Ishikawa (cell line): ENCODE measurements around the gene YY1.

Source experiments
- CEBPB ChIP-seq: IDR thresholded peaks from 2 replicates; pipeline ENCODE4 v1.6.1; 2012
- CREB1 ChIP-seq: IDR thresholded peaks from 2 replicates; pipeline ENCODE4 v1.6.1; 2012; ENCODE audit warnings: low read depth
- EGR1 ChIP-seq: IDR thresholded peaks from 2 replicates; pipeline ENCODE4 v1.6.1; 2012
- EP300 ChIP-seq: IDR thresholded peaks from 2 replicates; pipeline ENCODE4 v1.6.1; 2012; ENCODE audit warnings: borderline replicate concordance
- FOXM1 ChIP-seq: IDR thresholded peaks from 2 replicates; pipeline ENCODE4 v1.6.1; 2012; ENCODE audit warnings: low read depth, borderline replicate concordance
- NFIC ChIP-seq: IDR thresholded peaks from 2 replicates; pipeline ENCODE4 v1.6.1; 2012
- RAD21 ChIP-seq: IDR thresholded peaks from 2 replicates; pipeline ENCODE4 v1.6.1; 2012; ENCODE audit warnings: low read depth
- TAF1 ChIP-seq: IDR thresholded peaks from 2 replicates; pipeline ENCODE4 v1.6.1; 2012; ENCODE audit warnings: low read depth, mild to moderate bottlenecking
- TCF12 ChIP-seq: IDR thresholded peaks from 2 replicates; pipeline ENCODE4 v1.6.1; 2012; ENCODE audit warnings: low read depth
- TEAD4 ChIP-seq: IDR thresholded peaks from 2 replicates; pipeline ENCODE4 v1.6.1; 2012
- YY1 ChIP-seq: IDR thresholded peaks from 2 replicates; pipeline ENCODE4 v1.6.1; 2012; ENCODE audit warnings: low read depth
- ZBTB7A ChIP-seq: IDR thresholded peaks from 2 replicates; pipeline ENCODE4 v1.6.1; 2012; ENCODE audit warnings: low read depth
- TF ChIP-seq, protein P1 (sequence below): IDR thresholded peaks from 2 replicates; pipeline ENCODE4 v1.6.1; 2012
- TF ChIP-seq, protein P2 (sequence below): IDR thresholded peaks from 2 replicates; pipeline ENCODE4 v1.6.1; 2012
- TF ChIP-seq, protein P3 (sequence below): IDR thresholded peaks from 2 replicates; pipeline ENCODE4 v1.6.1; 2012; ENCODE audit warnings: low read depth, mild to moderate bottlenecking

Gene YY1

DNA sequence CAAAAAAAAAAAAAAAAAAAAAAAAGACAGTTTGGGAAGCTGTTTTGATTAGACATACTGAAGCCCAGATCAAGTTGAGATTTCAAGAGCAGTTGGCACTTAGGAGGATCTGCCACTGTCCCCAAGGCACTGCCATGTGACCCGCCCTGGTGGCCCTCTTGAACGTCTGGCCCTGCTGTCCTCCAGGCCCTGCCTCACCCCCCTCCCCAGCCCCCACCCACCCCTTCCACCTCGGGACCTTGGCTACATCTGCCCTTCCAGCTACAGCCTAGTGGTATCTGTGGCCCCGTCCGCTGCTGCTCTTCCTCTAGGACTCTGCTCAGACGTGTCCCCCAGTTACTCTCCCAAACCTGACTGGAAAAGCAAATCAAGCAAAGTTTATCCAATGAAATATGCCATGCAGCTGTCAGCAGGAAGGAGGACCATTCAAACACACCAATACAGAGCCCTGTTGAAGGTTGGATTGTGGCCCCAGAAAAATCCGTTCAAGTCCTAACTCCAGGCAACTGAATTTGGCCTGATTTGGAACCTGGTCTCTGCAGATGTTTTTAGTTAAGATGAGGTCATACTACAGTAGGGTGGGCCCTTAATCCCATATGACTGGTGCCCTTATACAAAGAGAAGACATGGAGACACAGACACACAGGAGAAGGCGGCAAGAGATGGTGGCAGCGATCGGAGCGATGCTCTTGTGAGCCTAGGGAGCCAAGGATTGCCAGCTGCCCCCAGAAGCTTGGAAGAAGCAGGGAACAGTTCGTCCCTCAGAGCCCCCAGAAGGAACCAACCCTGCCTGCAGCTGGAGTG is 49.6 kb downstream of the YY1 start:
- TF ChIP-seq CEBPB = no peak

DNA sequence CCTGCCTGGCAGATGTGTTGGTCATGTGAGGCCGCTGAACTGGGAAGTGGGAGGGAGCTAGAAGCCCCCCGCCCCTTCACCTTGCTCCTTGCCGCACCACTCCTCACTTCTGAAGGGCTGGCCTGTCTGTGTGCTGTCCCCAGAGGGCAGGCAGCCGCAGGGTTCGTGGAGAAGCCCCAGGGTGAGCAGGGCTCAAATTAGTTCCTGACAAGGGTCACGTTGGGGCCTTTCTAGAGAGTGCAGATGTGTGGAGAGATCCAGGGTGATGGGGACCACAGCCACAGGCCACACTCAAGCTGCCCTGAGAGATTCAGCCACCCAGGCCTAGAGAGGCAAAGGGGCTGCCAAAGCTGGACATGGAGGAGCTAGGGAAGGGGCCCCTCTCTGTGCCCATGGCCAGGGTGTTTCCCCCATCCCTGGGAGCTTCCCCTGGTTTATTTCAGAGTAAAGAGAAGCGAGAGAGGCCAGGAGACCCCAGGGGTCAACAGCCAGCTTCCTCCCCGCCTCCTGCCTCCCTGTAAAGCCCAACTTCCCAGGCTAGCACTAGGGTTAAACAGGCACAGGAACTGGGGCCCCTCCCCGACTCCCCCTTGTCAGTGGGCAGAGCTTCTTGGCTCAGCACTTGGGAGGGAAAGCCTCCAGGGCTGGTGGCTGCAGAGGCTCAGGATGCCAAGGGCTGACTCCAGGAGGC is 51.1 kb downstream of the YY1 start:
- TF ChIP-seq RAD21 (no peak), FOXM1 (no peak), TCF12 (no peak), TEAD4 (no peak), CEBPB (no peak), ZBTB7A (no peak), EP300 (no peak), TAF1 (no peak), NFIC (no peak), CREB1 (no peak), EGR1 (no peak)
- TF ChIP-seq, protein P1, sequence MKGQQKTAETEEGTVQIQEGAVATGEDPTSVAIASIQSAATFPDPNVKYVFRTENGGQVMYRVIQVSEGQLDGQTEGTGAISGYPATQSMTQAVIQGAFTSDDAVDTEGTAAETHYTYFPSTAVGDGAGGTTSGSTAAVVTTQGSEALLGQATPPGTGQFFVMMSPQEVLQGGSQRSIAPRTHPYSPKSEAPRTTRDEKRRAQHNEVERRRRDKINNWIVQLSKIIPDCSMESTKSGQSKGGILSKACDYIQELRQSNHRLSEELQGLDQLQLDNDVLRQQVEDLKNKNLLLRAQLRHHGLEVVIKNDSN = no peak
- TF ChIP-seq, protein P2, sequence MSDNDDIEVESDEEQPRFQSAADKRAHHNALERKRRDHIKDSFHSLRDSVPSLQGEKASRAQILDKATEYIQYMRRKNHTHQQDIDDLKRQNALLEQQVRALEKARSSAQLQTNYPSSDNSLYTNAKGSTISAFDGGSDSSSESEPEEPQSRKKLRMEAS = no peak

DNA sequence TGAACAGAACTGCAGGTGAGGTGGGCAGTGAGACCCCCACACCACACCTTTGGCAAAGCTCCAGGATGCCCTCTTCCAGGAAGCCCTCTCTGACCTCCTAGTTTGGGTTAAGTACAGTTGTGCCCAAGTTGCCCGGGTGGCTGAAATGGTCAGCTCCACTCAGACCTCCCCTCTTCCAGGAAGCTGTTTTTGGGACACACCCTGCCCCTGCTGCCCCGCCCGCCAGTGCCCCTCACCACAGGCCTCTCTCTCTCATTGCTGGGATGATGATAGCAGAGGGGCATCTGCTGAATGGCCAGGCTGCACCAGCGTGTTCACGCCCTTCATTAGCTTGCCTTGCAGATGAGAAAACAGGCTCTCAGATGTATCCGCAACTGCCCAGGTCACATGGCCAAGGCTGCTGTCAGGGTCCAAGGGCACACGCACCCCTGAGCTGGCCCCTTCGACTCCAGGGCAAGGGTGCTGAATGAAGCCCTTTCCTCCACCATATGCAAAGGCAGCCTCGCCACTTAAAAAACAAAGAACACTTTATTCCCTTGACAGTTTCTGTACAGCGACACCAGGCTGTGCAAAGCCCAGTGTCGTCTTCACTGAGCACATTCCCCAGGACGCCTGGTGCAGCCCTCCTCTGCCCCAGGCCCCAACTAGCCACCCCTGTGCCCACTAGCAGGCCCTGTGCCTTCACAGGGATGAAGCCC is 51.8 kb downstream of the YY1 start:
- TF ChIP-seq EP300 (no peak), CEBPB (no peak), TCF12 (no peak), YY1 (no peak), TAF1 (no peak), CREB1 (no peak), ZBTB7A (no peak), NFIC (no peak), FOXM1 (no peak), RAD21 (no peak)
- TF ChIP-seq, protein P2 = no peak
- TF ChIP-seq, protein P1 = no peak

DNA sequence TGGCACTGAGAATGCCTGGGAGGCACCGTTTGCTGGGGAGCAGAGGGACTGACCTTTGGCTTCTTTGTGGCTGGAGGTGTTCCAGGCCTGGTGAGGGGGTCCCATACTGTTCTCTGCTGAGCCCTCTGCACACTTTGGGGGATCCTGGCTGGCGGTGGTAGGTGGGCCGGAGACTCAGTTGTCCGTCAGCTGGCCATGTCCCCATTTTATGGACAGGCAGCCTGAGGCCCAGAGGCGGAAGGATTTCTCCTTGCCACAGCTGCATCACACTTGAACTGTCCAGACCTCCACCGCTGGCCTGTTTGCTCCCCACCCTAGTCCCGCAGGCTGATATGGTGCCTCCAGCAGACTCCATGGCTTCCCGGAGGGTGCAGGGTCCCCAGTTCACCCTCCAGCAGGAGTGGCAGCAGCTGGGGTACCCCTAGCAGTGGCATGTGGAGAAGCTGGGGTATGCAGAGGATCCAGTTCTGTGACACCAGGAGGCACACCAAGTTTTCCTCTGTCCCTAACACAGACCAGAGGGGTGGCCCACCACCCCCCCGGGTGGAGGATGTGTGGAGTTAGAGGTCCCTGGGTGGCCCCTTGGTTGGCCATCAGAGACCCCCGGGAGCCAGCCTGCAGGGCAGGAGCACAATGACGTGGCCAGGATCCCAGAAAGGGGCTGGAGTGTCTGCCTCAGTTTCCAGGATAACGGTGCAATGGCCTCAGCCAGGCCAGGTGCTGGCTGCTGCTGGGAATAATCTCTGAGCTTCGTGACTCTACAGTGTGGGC is 52.5 kb downstream of the YY1 start:
- TF ChIP-seq RAD21 (no peak), TAF1 (no peak)
- TF ChIP-seq, protein P1 = no peak

DNA sequence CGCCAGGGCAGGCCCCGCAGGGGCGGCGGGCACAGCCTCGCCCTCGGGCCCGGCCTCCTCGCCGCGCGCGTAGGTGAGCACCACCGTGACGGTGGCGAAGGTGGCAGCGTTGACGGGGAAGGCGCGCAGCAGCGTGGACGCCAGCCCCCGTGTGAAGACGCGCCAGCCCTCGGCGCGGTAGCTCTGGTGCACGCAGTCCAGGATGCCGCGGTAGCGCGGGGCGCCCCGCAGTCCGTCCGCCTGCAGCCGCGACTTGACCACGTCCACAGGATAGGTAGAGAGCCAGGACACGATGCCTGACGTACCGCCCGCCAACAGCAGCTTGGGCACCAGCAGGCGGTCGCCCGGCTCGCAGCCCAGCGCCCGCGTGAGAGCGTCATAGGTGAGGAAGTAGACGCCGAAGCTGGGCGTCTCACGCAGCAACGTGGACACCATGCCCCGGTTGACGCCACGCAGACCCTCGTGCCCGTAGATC is 53.4 kb downstream of the YY1 start:
- TF ChIP-seq, protein P2 = no peak

DNA sequence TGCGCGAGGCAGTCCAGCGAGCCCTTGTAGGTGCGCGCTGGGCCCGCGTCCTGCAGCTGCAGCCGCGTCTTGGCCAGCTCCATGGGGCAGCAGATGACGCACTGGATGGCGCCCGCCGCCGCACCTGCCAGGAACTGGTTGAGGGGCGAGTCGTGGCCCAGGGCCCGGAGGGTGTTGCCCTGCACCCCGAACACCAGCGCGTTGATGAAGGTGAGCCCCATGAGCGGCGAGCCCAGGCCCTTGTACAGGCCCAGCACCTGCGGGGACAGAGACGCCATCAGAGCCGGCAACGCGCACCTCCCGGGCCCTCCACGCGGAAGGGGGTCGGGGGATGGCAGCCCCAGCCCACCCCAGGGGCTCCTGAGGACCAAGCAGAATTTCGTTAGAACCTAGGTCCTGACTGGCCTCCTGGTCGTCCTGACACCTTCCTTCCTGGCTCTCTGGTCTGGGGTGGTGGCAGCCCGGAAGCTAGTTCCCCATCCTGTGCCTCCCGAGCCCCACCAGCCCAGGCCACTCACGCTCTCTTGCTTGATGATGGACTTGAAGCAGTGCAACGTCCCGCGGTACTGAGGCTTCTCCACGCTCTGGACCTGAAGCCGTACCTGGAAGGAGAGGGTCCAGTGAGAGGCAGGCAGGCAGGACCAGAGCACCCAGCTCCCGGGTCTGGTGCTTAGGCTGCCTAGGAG is 54.0 kb downstream of the YY1 start:
- TF ChIP-seq EP300 (no peak), EGR1 (no peak), TAF1 (no peak), FOXM1 (no peak), TCF12 (no peak), ZBTB7A (no peak), CREB1 (no peak)
- TF ChIP-seq, protein P3, sequence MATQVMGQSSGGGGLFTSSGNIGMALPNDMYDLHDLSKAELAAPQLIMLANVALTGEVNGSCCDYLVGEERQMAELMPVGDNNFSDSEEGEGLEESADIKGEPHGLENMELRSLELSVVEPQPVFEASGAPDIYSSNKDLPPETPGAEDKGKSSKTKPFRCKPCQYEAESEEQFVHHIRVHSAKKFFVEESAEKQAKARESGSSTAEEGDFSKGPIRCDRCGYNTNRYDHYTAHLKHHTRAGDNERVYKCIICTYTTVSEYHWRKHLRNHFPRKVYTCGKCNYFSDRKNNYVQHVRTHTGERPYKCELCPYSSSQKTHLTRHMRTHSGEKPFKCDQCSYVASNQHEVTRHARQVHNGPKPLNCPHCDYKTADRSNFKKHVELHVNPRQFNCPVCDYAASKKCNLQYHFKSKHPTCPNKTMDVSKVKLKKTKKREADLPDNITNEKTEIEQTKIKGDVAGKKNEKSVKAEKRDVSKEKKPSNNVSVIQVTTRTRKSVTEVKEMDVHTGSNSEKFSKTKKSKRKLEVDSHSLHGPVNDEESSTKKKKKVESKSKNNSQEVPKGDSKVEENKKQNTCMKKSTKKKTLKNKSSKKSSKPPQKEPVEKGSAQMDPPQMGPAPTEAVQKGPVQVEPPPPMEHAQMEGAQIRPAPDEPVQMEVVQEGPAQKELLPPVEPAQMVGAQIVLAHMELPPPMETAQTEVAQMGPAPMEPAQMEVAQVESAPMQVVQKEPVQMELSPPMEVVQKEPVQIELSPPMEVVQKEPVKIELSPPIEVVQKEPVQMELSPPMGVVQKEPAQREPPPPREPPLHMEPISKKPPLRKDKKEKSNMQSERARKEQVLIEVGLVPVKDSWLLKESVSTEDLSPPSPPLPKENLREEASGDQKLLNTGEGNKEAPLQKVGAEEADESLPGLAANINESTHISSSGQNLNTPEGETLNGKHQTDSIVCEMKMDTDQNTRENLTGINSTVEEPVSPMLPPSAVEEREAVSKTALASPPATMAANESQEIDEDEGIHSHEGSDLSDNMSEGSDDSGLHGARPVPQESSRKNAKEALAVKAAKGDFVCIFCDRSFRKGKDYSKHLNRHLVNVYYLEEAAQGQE = no peak
- TF ChIP-seq, protein P1 = no peak
